Transverse colon (tissue), 3 donors: ENCODE results near the gene ENTHD1.

Experiments
- CTCF ChIP-seq, 5 experiments: fragments of 200-600 bp in 3 of 5; fragments of 450-650 bp in 2 of 5; sonication (generic) in 3 of 5; IDR thresholded peaks; 1 replicate in 2 of 5; 2 replicates in 3 of 5; pipeline ENCODE4 v1.5.1; 2016 to 2017; ENCODE audit warnings: antibody characterized with exemption in 5 of 5, inconsistent platforms in 3 of 5, mild to moderate bottlenecking in 2 of 5, moderate library complexity in 1 of 5
- EP300 ChIP-seq: sonication (generic); formaldehyde crosslinking; IDR thresholded peaks from one replicate; pipeline ENCODE4 v1.6.1; 2017; ENCODE audit warnings: antibody characterized with exemption, low read depth
- POLR2A ChIP-seq: fragments of 450-650 bp; IDR thresholded peaks from one replicate; pipeline ENCODE4 v1.6.1; 2016; ENCODE audit warnings: antibody characterized with exemption, mild to moderate bottlenecking, moderate library complexity

DNA sequence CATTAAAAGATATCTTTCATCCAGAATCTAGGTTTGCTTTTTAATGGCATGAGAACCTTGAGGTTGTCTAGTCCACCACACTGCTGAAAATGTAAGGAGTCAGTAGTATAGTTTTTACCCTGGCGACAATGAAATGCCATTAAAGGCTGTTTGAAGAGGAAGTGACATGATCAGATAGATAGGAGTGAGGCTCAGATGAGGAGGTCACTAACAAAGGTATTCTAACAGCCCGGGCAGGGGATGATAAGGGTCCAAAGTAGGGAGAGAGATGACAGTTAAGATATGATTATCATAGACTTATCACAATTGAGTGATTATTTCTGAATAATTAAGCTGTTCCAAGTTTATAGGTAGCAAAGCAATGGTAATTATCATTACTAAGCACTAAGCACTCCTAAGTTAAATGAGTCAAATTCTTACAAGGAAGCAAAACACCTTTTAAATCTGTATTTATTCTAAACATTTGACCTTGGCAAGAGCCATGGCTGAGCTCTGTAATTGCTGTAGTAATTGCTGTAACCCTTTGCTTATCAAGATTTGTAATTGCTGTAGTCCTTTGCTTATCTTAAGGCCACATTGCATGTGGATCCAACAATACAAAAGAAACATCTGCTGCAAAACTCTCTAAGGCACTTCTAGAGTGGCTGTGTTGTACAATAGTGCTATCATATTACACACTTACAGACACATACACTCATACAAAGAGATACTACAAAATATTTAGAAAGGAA is 92.6 kb downstream of the ENTHD1 start:
- TF ChIP-seq CTCF (IDR thresholded peaks at IDR 0.05) (no peak), POLR2A (no peak), EP300 (no peak)
